ENCODE measurements around the gene ACSL1. TPM values are rescaled to one million over a fixed set of nuclear protein-coding genes. Genes with fewer than 3 reads are reported as not detected.

Gene ACSL1
- total and polyA plus RNA-seq, 12 donors = 6.2 to 113 (median 67.7) TPM

DNA sequence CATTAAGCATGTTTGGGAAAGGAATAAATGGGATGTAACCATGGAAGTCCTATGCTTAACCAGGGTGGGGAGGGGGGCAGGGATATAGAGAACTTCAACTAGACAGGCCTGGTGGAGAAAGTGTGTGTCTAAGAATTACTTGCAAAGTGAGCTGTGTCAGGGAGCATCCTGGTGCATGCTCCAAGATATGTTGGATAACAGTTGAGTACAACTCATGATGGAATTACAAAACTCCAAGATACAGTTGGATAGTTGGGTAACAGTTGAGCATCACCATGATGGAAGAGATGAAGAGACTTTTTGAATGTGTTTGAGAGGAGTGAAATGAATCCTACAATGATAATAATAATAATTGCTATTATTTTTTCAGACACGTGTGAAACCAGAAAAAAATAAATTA is 26.1 kb upstream of the ACSL1 start:
- no peaks in the 10 kb centered on the region for H3K27me3 ChIP-seq
- peak overlapping the region in 1 of 5 donors; percentile 56 for H3K27ac ChIP-seq
- H3K4me1 ChIP-seq (replicated peaks in 1 of 2) = no peaks in the 10 kb centered on the region
- no peaks in the 10 kb centered on the region for H3K36me3 ChIP-seq (replicated peaks in 1 of 2)
- no peak overlapping the region for H3K4me3 ChIP-seq
- intact Hi-C loops (cut with DNase I) = no loop called here
- no peaks in the 10 kb centered on the region for H3K9me3 ChIP-seq (replicated peaks in 1 of 3)
- 0 to 61% (median 0%) methylated on average over 1 of the region's 1 CpG for WGBS, 4 donors
- no peak for TF ChIP-seq POLR2A (IDR thresholded peaks at IDR 0.05)
- TF ChIP-seq, protein P1, sequence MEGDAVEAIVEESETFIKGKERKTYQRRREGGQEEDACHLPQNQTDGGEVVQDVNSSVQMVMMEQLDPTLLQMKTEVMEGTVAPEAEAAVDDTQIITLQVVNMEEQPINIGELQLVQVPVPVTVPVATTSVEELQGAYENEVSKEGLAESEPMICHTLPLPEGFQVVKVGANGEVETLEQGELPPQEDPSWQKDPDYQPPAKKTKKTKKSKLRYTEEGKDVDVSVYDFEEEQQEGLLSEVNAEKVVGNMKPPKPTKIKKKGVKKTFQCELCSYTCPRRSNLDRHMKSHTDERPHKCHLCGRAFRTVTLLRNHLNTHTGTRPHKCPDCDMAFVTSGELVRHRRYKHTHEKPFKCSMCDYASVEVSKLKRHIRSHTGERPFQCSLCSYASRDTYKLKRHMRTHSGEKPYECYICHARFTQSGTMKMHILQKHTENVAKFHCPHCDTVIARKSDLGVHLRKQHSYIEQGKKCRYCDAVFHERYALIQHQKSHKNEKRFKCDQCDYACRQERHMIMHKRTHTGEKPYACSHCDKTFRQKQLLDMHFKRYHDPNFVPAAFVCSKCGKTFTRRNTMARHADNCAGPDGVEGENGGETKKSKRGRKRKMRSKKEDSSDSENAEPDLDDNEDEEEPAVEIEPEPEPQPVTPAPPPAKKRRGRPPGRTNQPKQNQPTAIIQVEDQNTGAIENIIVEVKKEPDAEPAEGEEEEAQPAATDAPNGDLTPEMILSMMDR (IDR thresholded peaks at IDR 0.05) = no peak
- no peak for DNase-seq

DNA sequence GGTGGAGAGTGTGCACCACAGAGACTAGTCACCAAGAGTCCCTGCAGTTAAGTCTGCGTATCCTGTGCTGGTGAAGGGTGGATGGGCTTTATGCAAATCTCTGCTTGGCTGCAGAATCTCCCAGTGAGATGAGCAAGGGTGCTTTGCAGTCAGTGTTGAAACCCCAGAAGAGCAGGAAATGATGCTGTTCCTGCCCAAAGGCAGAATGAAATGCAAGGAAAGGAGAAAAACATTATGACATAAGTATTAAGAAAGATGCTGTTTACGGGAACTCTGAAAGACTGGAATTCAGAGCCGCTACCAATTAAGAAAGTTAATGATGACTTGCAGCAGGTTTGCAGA is 25.4 kb upstream of the ACSL1 start:
- intact Hi-C loops (cut with DNase I) = no loop called here
- Histone ChIP-seq H3K4me1 (replicated peaks in 1 of 2) (no peaks in the 10 kb centered on the region), H3K36me3 (replicated peaks in 1 of 2) (no peaks in the 10 kb centered on the region), H3K27me3 (no peaks in the 10 kb centered on the region), H3K4me3 (no peak overlapping the region), H3K9me3 (replicated peaks in 1 of 3) (no peaks in the 10 kb centered on the region), H3K27ac (peak overlapping the region in 1 of 5 donors; percentile 65)
- WGBS, 4 donors = 66 to 75% (median 69%) methylated on average over 3 of the region's 3 CpGs
- no peak for TF ChIP-seq POLR2A (IDR thresholded peaks at IDR 0.05)
- TF ChIP-seq, protein P1 (IDR thresholded peaks at IDR 0.05) = no peak
- peak in 4 of 7 donors; percentile 20 to 57 (median 52) for DNase-seq

DNA sequence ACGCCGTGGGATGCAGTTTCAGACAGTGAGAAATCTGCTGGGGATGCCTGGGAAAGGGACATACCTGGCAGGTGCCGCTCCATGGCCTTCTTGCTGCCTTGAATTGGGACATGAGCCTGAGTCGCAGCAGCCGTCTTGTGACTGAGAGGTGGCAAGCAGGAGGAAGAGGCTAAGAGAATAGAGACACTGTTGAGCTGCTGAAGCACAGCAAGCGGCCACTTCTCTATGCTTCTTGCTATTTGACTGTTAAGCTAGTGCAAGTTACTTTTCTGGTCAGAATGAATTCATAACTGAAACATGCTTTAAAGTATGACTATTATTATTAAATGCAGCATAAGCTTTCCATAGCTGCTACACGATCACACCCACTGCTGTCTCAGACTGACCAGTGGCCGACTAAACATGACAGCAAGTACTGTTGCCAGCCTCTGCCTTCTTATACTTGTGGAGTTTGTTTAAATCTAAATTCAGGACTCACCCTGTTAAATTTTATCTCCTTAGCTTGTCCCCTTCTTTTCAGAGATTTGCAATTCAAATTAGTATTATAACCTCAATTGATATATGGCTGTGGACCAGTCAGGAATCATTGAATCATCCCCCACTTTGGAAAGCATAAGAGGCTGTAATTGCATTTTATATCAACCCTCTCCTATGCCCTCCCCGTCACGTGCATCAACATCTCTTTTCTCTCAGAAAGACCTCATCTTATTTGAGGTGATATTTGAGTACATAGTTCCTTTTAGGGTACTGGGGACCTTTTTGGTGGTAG is 24.8 kb upstream of the ACSL1 start:
- no peaks in the 10 kb centered on the region for H3K27me3 ChIP-seq
- H3K9me3 ChIP-seq (replicated peaks in 1 of 3) = no peaks in the 10 kb centered on the region
- H3K4me1 ChIP-seq (replicated peaks in 1 of 2) = no peaks in the 10 kb centered on the region
- WGBS, 4 donors = 62 to 71% (median 66%) methylated on average over 10 of the region's 10 CpGs
- TF ChIP-seq POLR2A (IDR thresholded peaks at IDR 0.05) = no peak
- TF ChIP-seq, protein P1 (IDR thresholded peaks at IDR 0.05) = no peak
- H3K27ac ChIP-seq = peak overlapping the region in 2 of 5 donors; percentile 3 to 65
- H3K36me3 ChIP-seq (replicated peaks in 1 of 2) = no peaks in the 10 kb centered on the region
- no peak overlapping the region for H3K4me3 ChIP-seq
- DNase-seq = peak in 1 of 7 donors; percentile 11
- intact Hi-C loops (cut with DNase I) = no loop called here

DNA sequence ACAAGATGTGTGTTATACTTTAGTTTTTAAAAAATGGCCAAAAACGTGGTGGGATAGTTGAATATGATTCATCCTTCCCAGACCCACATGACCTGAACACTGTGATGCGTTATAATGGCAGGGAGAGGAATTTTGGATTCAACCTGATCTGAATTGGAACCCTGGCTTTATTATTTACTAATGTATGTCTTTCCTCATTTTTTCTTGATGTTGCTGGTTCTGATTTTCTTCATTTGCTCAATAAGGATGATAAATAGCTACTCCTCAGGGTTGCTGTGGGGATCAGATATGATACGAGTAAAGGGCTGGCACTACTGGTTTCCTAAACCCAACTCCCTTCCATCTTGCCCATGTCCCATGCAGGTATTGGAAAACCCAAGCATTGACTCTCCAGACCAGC is 24.2 kb upstream of the ACSL1 start:
- intact Hi-C loops (cut with DNase I) = no loop called here
- no peaks in the 10 kb centered on the region for H3K4me1 ChIP-seq (replicated peaks in 1 of 2)
- H3K36me3 ChIP-seq (replicated peaks in 1 of 2) = no peaks in the 10 kb centered on the region
- TF ChIP-seq, protein P1 (IDR thresholded peaks at IDR 0.05) = no peak
- TF ChIP-seq POLR2A (IDR thresholded peaks at IDR 0.05) = no peak
- no peaks in the 10 kb centered on the region for H3K27me3 ChIP-seq
- no peak for DNase-seq
- WGBS, 4 donors = 52 to 61% (median 57%) methylated on average over 3 of the region's 3 CpGs
- H3K9me3 ChIP-seq (replicated peaks in 1 of 3) = no peaks in the 10 kb centered on the region
- no peak overlapping the region for H3K4me3 ChIP-seq
- H3K27ac ChIP-seq = peak overlapping the region in 2 of 5 donors; percentile 3 to 65
